Osteoblast (primary cell): ENCODE results near the gene TAF3. TPM values are rescaled to one million over a fixed set of nuclear protein-coding genes. Genes with fewer than 3 reads are reported as not detected.
A peak's percentile ranks its signal among the peaks of the same experiment; 100 is the strongest.

Experiments
- DNase-seq: peaks from one replicate; pipeline ENCODE4 v3.0.0; 2011; ENCODE audit warnings: low spot score, mixed read lengths; ENCODE audit not compliant: insufficient read length; ENCODE audit errors: missing footprints
- H2AFZ ChIP-seq: 2 replicates; pipeline ENCODE4 v1.6.0; 2011; ENCODE audit warnings: mild to moderate bottlenecking, low read length
- H3K27ac ChIP-seq: 2 replicates; pipeline ENCODE4 v1.5.1; 2011; ENCODE audit warnings: mild to moderate bottlenecking, low read depth, low read length, moderate library complexity
- H3K27me3 ChIP-seq: 2 replicates; pipeline ENCODE4 v1.6.0; 2012; ENCODE audit warnings: mild to moderate bottlenecking, control low read depth, inconsistent platforms, low read length, moderate library complexity; ENCODE audit not compliant: insufficient read depth
- H3K36me3 ChIP-seq: 2 replicates; pipeline ENCODE4 v1.5.1; 2011; ENCODE audit warnings: mild to moderate bottlenecking, low read length, control low read depth, moderate library complexity; ENCODE audit not compliant: insufficient read depth
- H3K4me1 ChIP-seq: 2 replicates; pipeline ENCODE4 v1.5.1; 2011; ENCODE audit warnings: mild to moderate bottlenecking, low read length, control low read depth, moderate library complexity; ENCODE audit not compliant: insufficient read depth
- H3K4me2 ChIP-seq: 2 replicates; pipeline ENCODE4 v1.6.0; 2011; ENCODE audit warnings: mild to moderate bottlenecking, low read length; ENCODE audit not compliant: insufficient read depth
- H3K4me3 ChIP-seq: fragments of 200-600 bp; sonication (generic); 3 replicates; pipeline ENCODE4 v1.5.1; 2012; ENCODE audit warnings: mild to moderate bottlenecking, low read length, inconsistent platforms; ENCODE audit not compliant: insufficient read depth
- H3K79me2 ChIP-seq: 2 replicates; pipeline ENCODE4 v1.6.0; 2012; ENCODE audit warnings: mild to moderate bottlenecking, low read length, control low read depth, inconsistent platforms; ENCODE audit not compliant: insufficient read depth
- H3K9me3 ChIP-seq: 2 replicates; pipeline ENCODE4 v1.5.1; 2011; ENCODE audit warnings: low read depth, low read length, control low read depth
- H4K20me1 ChIP-seq: 2 replicates; pipeline ENCODE4 v1.6.0; 2012; ENCODE audit warnings: mild to moderate bottlenecking, low read length, control low read depth; ENCODE audit not compliant: insufficient read depth
- total RNA-seq: library from RNA; depleted of rRNA; stranded (reverse); fragments of >200 nt; gene quantifications from 2 replicates; pipeline ENCODE4 v1.2.3, GENCODE V29; 2012
- TF ChIP-seq, protein P1 (sequence below): IDR thresholded peaks from 2 replicates; pipeline ENCODE4 v1.5.1; 2011; ENCODE audit warnings: mild to moderate bottlenecking, low read depth, low read length, moderate library complexity; ENCODE audit errors: extremely low read depth

The TAF3 gene
- total RNA-seq, 1 donor: 2.2 TPM

DNA sequence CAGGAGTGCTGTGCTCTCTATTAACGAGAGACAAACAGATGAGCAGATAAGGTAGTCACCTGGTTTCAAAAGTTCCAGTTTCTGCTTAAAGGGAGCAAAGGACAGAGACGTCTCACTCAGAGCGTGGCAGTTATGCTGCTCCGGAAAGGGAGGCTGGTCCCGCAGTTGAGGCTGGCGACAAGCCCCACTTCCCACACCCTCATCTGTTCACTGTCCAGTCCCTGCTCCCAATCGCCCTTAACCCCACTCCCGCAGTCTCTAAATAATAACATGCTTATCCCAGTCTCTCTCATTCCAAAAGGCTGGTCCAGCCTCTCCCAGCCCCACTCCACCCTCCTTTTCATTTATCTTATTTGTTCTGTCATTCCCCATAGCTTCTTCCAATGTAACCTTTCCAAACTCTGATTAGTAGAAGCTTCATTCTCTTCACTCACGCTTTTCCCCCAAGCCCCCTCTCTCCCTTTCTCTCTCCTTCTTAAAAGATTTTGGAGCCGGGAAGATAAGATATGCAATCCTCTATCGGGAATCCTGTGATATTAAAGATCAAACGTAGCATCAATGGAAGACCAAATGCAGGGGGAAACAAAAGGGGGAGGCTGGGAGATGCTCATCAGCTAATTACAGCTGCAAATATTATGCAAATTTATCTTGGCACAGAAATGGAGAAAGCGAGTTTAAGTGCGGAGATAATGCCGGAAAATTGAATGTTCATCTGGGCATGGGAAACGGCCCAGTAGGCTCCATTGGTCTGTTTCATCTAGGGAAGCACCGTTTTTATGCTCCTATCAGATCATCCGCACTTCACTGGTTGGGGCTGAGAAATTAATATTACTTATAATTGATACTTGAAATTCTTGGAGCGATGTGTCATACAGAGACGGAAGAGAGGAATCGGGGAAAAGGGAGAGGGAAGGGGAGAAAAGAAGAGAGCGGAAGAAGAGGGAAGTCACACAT lies 219.9 kb downstream of the TAF3 start:
- Histone ChIP-seq H3K27me3 (peaks cover 96% of the 10 kb centered on the region), H3K4me2 (no peak overlapping the region), H3K36me3 (no peaks in the 10 kb centered on the region), H4K20me1 (no peaks in the 10 kb centered on the region), H3K9me3 (no peaks in the 10 kb centered on the region), H2AFZ (no peak overlapping the region), H3K4me3 (no peak overlapping the region), H3K79me2 (no peaks in the 10 kb centered on the region), H3K27ac (no peak overlapping the region), H3K4me1 (no peaks in the 10 kb centered on the region)
- TF ChIP-seq, protein P1, sequence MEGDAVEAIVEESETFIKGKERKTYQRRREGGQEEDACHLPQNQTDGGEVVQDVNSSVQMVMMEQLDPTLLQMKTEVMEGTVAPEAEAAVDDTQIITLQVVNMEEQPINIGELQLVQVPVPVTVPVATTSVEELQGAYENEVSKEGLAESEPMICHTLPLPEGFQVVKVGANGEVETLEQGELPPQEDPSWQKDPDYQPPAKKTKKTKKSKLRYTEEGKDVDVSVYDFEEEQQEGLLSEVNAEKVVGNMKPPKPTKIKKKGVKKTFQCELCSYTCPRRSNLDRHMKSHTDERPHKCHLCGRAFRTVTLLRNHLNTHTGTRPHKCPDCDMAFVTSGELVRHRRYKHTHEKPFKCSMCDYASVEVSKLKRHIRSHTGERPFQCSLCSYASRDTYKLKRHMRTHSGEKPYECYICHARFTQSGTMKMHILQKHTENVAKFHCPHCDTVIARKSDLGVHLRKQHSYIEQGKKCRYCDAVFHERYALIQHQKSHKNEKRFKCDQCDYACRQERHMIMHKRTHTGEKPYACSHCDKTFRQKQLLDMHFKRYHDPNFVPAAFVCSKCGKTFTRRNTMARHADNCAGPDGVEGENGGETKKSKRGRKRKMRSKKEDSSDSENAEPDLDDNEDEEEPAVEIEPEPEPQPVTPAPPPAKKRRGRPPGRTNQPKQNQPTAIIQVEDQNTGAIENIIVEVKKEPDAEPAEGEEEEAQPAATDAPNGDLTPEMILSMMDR: no peak
- peak; percentile 81 for DNase-seq

DNA sequence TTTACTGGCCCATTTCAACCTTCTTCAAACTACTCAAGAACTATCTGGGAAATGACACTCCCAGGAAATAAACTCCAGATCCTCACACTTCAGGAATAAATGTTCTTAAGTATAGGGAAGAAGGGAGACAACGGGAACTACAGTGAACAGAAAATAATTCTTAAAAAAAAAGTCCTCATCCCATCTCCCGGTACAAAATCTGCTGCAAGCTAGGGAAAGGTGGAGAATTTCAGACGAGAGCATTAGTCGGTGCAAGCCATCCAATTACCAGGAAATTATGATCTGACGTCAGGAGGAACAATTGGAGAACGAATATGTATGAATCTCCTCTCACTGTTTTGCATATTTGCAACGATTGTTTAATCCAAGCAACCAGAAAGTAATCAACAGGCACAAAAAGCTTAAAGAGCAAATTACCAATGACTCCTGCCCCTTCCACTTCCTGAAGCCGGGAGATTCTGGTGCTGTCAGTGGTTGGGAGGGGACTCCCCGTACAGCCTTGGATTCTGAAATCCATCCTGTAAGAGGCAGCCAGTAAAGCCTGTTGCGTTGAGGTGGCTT lies 221.1 kb downstream of the TAF3 start:
- Histone ChIP-seq H3K4me1 (no peaks in the 10 kb centered on the region), H3K27ac (no peak overlapping the region), H3K4me3 (no peak overlapping the region), H3K79me2 (no peaks in the 10 kb centered on the region), H3K4me2 (no peak overlapping the region), H3K36me3 (no peaks in the 10 kb centered on the region), H3K27me3 (peaks cover 96% of the 10 kb centered on the region), H3K9me3 (no peaks in the 10 kb centered on the region), H2AFZ (no peak overlapping the region), H4K20me1 (no peaks in the 10 kb centered on the region)
- TF ChIP-seq, protein P1: no peak
- DNase-seq: no peak

DNA sequence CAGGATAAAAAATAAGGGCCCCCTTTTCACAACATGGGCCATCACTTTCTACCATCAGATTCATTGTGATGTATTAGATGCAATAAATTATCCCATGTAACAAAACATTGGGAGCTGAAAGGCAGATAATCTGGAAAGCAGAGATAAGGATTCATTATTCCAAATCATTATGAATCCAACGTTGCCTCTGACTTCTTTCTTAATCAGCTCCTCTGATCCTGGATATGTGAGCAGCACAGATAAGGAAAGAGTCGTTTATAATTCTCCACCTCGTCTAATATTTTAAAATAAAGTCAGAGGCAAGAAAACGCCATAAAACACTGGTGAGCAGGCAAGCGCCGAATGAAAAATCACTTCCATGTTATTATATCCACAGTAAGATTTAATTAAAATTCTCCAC lies 222.3 kb downstream of the TAF3 start:
- H3K4me2 ChIP-seq: no peak overlapping the region
- no peak overlapping the region for H3K4me3 ChIP-seq
- no peak for DNase-seq
- H3K9me3 ChIP-seq: no peaks in the 10 kb centered on the region
- no peaks in the 10 kb centered on the region for H3K79me2 ChIP-seq
- no peaks in the 10 kb centered on the region for H4K20me1 ChIP-seq
- H2AFZ ChIP-seq: no peak overlapping the region
- H3K27ac ChIP-seq: no peak overlapping the region
- TF ChIP-seq, protein P1: no peak
- no peaks in the 10 kb centered on the region for H3K4me1 ChIP-seq
- no peaks in the 10 kb centered on the region for H3K36me3 ChIP-seq
- H3K27me3 ChIP-seq: peaks cover 98% of the 10 kb centered on the region
